Omental fat pad (tissue), 4 donors: ENCODE measurements around the gene KRTAP10-10. TPM values are rescaled to one million over a fixed set of nuclear protein-coding genes. Genes with fewer than 3 reads are reported as not detected.
"Not testable (repeated sequence)": the region's sequence is repeated elsewhere in the genome, so short reads cannot be mapped to it uniquely, and the experiment has no call there.

Experiments used
- ATAC-seq: fragments of 150-250 bp; one replicate; pipeline ENCODE4 v1.9.1; 2016; ENCODE audit warnings: mild to moderate bottlenecking, moderate library complexity; ENCODE audit not compliant: low FRiP score
- DNase-seq: peaks from one replicate; pipeline ENCODE4 v3.0.0-alpha.2; 2019; ENCODE audit warnings: low spot score
- total RNA-seq, 4 donors: library from RNA; depleted of rRNA; stranded (reverse); fragments of >200 nt; gene quantifications; one replicate each; pipeline ENCODE4 v1.1.0, GENCODE V29; 2016
- TF ChIP-seq, protein P1 (sequence below), 3 donors: fragments of 450-650 bp; IDR thresholded peaks; one replicate each; pipeline ENCODE4 v1.5.1; 2016 to 2017; ENCODE audit warnings: antibody characterized with exemption in 3 of 3, mild to moderate bottlenecking in 3 of 3, moderate library complexity in 2 of 3

Gene KRTAP10-10
- total RNA-seq, 4 donors from 2014 or later, result not detected

DNA sequence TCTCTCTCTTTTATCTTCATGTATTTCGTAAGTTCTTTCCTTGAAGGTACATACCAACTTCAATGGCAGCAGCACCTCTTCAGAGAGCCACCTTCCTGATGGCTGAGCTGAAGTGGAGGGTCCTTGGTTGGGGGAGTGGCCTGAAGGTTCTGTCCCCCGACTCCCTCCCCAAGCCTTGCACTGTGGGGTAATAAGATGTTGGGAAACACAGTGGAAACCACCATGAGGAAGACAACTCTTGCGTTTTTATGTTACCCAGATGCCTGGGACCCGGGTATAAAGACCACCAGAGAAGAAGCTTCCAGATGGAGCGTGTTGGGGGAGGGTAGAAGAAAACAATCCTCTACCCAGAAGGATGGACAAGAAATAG, 21.4 kb downstream of the KRTAP10-10 start:
- ATAC-seq (no peak), DNase-seq (no peak)
- TF ChIP-seq, protein P1, sequence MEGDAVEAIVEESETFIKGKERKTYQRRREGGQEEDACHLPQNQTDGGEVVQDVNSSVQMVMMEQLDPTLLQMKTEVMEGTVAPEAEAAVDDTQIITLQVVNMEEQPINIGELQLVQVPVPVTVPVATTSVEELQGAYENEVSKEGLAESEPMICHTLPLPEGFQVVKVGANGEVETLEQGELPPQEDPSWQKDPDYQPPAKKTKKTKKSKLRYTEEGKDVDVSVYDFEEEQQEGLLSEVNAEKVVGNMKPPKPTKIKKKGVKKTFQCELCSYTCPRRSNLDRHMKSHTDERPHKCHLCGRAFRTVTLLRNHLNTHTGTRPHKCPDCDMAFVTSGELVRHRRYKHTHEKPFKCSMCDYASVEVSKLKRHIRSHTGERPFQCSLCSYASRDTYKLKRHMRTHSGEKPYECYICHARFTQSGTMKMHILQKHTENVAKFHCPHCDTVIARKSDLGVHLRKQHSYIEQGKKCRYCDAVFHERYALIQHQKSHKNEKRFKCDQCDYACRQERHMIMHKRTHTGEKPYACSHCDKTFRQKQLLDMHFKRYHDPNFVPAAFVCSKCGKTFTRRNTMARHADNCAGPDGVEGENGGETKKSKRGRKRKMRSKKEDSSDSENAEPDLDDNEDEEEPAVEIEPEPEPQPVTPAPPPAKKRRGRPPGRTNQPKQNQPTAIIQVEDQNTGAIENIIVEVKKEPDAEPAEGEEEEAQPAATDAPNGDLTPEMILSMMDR (IDR thresholded peaks at IDR 0.05), result no peak

DNA sequence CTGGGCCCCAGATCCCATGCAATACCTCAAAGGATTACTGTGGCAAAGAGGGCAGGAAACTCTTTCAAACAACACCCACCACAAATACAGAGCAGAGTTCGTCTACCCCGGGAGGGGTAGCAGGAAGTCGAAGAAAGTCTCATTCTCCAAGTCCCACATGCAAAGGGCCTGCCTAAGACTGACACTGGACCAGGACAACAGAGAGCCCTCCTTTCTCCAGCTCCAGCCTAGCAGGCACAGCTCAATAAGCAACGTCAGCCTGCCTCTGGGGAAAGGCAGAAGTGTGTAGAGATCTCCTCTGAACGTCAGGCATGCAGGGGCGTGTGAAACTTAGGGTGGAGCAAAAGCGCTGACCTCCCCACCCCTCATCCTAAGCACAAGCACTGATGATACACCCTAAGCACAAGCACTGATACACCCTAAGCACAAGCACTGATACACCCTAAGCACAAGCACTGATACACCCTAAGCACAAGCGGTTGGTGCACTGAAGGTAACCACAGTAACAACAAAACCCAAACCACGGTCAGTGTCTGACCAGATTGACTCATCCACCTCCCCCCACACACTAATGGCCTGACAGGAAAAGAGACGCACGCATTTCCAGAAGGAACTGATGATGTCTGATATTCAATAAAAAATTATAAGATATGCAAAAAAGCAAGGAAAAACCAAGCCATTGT, 21.9 kb downstream of the KRTAP10-10 start:
- TF ChIP-seq, protein P1 (IDR thresholded peaks at IDR 0.05), result no peak
- DNase-seq (no peak), ATAC-seq (no peak)

DNA sequence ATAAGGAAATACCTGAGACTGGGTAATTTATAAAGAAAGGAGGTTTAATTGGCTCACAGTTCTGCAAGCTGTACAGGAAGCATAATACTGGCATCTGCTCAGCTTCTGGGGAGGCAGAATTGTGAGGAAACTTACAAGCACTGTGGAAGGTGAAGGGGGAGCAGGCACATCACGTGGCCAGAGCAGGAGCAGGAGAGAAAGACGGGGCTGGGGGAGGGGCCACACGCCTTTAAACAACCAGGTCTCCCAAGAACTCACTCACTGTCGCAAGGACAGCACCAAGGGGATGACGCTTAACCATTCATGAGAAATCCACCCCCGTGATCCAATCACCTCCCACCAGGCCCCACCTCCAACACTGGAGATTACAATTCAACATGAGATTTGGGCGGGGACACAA, 24.4 kb downstream of the KRTAP10-10 start:
- not testable (repeated sequence) for ATAC-seq, DNase-seq

DNA sequence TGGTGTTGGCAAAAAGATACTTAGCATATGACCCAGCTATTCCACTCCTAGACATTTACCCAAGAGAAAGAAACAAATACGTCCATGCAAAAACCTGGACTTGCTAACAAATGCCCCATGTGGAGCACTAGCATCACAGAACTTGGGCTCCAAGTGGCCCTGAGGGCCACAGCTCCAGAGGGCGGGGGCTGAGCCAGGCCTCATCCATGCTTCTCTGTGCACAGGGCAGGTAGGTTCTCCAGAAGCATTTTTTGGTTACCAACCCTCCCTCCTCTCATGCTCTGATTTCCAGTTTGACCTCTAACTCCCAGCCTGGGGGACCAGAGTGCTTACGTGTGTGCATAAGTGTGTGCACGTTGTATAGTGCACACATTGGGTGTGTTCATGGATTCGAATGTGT, 27.5 kb downstream of the KRTAP10-10 start:
- TF ChIP-seq, protein P1 (IDR thresholded peaks at IDR 0.05), result no peak
- no peak for DNase-seq
- no peak for ATAC-seq

DNA sequence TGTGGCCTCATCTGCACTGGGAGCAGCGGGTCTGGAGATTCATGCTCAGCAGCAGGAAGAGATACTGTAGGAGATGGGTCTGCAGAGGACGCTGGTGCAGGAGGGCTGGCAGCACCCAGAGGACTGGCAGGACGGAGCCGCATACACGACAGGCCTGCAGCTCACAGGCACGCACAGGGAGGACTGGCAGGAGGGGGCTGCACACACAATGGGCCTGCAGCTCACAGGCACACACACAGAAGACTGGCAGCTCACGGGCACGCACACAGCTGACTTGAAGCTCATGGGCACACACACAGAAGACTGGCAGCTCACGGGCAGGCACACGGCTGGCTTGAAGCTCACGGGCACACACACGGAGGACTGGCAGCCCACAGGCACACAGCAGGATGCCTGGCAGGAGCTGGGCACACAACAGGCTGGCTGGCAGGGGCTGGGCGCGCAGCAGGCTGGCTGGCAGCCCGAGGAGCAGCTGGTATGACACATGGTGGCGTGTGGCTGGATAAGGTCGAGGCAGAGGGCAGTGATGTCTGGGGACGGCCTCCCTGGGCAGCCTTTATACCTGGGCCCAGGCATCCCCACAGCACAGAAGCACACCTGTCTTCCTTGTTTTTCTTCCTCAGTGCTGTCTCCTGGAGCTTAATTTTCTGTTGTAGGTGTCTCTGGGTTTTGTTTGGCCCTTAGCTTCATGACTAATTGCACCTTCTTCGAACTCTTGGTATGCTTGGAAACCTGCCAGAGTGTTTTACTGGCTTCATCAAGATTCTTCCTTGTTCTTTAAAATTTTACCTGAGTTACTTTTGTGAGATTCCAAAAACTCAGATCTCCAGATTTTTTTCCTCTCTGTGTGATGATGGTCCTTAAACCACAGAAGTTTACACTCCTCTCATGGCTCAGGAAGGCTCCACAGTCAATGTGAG, 29.5 kb downstream of the KRTAP10-10 start, which contains the start of gene KRTAP12-2:
KRTAP12-2 (minus strand) TSS at position 527 of the 920 bp plus-strand sequence; CDS start at position 486, 41 bp downstream.
- ATAC-seq (no peak), DNase-seq (no peak)
- TF ChIP-seq, protein P1 (IDR thresholded peaks at IDR 0.05), result no peak

DNA sequence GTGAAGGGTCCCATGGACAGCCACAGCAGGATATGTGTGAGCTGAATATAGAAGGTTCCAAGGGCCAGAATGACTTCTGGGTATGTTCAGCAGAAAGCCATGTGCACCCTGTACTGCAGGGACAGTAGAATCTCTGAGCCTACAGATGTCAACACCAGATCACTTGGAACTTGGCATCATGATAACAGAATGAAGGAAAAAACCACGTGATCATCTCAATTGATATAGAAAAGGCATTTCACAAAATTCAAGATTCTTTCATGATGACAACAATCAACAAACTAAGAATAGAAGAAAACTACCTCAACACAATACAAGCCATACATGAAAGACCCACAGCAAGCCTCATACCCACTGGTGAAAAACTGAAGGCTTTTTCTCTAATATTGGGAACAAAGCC, 30.5 kb downstream of the KRTAP10-10 start:
- TF ChIP-seq, protein P1 (IDR thresholded peaks at IDR 0.05), result no peak
- no peak for DNase-seq
- no peak for ATAC-seq

DNA sequence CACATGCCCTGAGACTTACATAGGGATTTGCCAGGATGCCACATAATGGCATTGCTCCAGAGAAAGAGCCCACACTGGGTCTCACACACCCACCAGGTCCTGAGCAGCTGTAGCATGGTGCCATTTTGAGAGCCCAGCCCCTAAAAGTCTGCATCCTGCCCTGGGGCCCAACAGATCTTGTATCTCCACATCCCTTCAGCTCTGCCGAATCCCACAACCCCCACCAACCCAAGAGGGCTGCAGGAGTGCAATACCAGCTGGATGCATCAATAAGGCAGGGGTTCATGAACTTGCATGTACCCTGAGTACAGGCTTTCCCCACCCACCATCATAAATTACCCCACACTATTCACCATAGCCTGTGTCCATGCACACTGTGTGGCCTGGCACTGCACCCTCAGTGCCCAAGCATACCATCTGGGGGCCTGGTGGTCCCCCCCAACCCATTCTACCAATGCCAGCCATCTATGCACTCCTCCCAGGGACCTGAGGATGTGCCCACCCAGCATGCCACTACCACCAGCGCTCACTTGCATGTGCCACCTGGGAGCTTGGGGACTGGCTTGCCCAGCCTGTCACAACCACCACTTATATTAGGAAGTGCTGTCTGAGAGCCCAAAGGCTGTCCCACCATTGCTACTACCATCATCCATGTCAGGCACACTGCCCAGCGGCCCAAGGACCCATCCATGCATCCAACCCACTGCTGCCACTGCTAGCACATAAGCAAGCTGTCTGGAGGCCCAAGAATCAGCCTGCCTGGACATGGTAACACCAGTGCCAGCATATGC, 33.7 kb downstream of the KRTAP10-10 start:
- TF ChIP-seq, protein P1 (IDR thresholded peaks at IDR 0.05), result no peak
- DNase-seq, result no peak
- no peak for ATAC-seq
